Upper lobe of left lung (tissue), 4 donors: ENCODE data around the gene HARBI1.

Experiments used
- EP300 ChIP-seq, 4 donors: sonication (generic); formaldehyde crosslinking; IDR thresholded peaks; one replicate each; pipeline ENCODE4 v1.5.1; 2017; ENCODE audit warnings: antibody characterized with exemption in 4 of 4, control low read depth in 2 of 4
- POLR2A ChIP-seq, 4 donors: fragments of 450-650 bp; IDR thresholded peaks; one replicate each; pipeline ENCODE4 v1.5.1; 2016 to 2017; ENCODE audit warnings: antibody characterized with exemption in 4 of 4, mild to moderate bottlenecking in 2 of 4
- POLR2AphosphoS5 ChIP-seq, 2 donors: sonication (generic); formaldehyde crosslinking; IDR thresholded peaks; one replicate each; pipeline ENCODE4 v1.5.1; 2017; ENCODE audit warnings: antibody characterized with exemption in 2 of 2
- TF ChIP-seq, protein P1 (sequence below), 6 experiments: fragments of 450-650 bp in 4 of 6; fragments of 200-600 bp in 2 of 6; sonication (generic) in 2 of 6; IDR thresholded peaks; one replicate each; pipeline ENCODE4 v1.5.1; 2016 to 2019; ENCODE audit warnings: antibody characterized with exemption in 6 of 6

DNA sequence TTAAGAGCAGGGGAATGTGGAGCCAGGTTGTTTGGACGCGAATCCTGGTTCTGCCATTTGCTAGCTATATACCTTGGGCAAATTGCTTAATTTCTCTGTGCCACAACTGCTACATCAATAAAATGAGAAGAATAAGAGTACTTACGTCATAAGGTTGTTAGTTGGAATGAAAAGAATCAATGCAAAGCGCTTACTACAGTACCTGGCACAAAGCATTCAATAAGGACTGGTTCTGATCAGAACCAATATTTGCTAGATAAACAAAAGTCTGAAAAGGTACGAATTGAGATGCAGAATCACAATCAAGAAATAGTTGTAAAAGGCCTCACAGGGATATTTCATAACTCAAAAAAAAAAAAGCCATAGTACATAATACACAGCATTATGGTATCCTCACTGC lies 34.4 kb downstream of the HARBI1 start:
- TF ChIP-seq, protein P1, sequence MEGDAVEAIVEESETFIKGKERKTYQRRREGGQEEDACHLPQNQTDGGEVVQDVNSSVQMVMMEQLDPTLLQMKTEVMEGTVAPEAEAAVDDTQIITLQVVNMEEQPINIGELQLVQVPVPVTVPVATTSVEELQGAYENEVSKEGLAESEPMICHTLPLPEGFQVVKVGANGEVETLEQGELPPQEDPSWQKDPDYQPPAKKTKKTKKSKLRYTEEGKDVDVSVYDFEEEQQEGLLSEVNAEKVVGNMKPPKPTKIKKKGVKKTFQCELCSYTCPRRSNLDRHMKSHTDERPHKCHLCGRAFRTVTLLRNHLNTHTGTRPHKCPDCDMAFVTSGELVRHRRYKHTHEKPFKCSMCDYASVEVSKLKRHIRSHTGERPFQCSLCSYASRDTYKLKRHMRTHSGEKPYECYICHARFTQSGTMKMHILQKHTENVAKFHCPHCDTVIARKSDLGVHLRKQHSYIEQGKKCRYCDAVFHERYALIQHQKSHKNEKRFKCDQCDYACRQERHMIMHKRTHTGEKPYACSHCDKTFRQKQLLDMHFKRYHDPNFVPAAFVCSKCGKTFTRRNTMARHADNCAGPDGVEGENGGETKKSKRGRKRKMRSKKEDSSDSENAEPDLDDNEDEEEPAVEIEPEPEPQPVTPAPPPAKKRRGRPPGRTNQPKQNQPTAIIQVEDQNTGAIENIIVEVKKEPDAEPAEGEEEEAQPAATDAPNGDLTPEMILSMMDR (IDR thresholded peaks at IDR 0.05), result no peak
- TF ChIP-seq EP300 (IDR thresholded peaks at IDR 0.05), result no peak
- no peak for TF ChIP-seq POLR2A (IDR thresholded peaks at IDR 0.05)
- no peak for TF ChIP-seq POLR2AphosphoS5 (IDR thresholded peaks at IDR 0.05)
